Caki2 (cell line): ENCODE results near the gene CDSN. TPM values are rescaled to one million over a fixed set of nuclear protein-coding genes. Genes with fewer than 3 reads are reported as not detected.
"Not testable (repeated sequence)": the region's sequence is repeated elsewhere in the genome, so short reads cannot be mapped to it uniquely, and the experiment has no call there.

Experiments used
- DNase-seq: peaks from one replicate; pipeline ENCODE4 v3.0.0-alpha.2; 2015; ENCODE audit warnings: low read depth
- in situ Hi-C: cut with HindIII; loops from 2 replicates; pipeline ENCODE4 v1.10.0; 2016; ENCODE audit warnings: low sequenced_read_pairs, low pct_unique_long_range_greater_than_20kb, mixed read lengths
- total RNA-seq: library from RNA; depleted of rRNA; stranded (reverse); fragments of >200 nt; shearing (Covaris generic); gene quantifications from 2 replicates; pipeline ENCODE4 v1.2.3, GENCODE V29; 2014; ENCODE audit warnings: low replicate concordance; rRNA removed

The CDSN gene
- total RNA-seq, 1 experiment from 2014 or later = not detected

- DNase-seq, in situ Hi-C loops: not testable (repeated sequence)
Measured at GRCh38 chr6:31067028-31067427, 53.2 kb downstream of the CDSN start.

GRCh38 chr6:31065556-31065955 lies 54.7 kb downstream of the CDSN start:
- no peak for DNase-seq
- in situ Hi-C loops = no loop called here

Other genes starting within 250 kb of the CDSN start
- 182 and 197 TPM in 2 replicates for gene DDR1, start 235.9 kb downstream of the CDSN start, total RNA-seq
- gene GTF2H4, start 212.2 kb downstream of the CDSN start, total RNA-seq = 49.7 and 58.5 TPM in 2 replicates
- gene VARS2, start 206.2 kb downstream of the CDSN start, total RNA-seq = 29.5 and 43.7 TPM in 2 replicates
- gene SFTA2, start 188.3 kb downstream of the CDSN start, total RNA-seq = not detected in 2 replicates
- 0.24 TPM in 1 of 2 replicates, not detected in the other for gene MUCL3, start 179.5 kb downstream of the CDSN start, total RNA-seq
- not detected in 2 replicates for gene MUC21, start 136.7 kb downstream of the CDSN start, total RNA-seq
- not detected in 2 replicates for gene MUC22, start 110.0 kb downstream of the CDSN start, total RNA-seq
- not detected in 2 replicates for gene C6orf15, start 7.9 kb downstream of the CDSN start, total RNA-seq
- gene PSORS1C1, start 5.6 kb downstream of the CDSN start, total RNA-seq = 0.20 and 1.8 TPM in 2 replicates
- gene PSORS1C2, start 18.6 kb upstream of the CDSN start, total RNA-seq = not detected in 2 replicates
- 130 and 142 TPM in 2 replicates for gene CCHCR1, start 37.4 kb upstream of the CDSN start, total RNA-seq
- 34.9 and 37.6 TPM in 2 replicates for gene TCF19, start 38.1 kb upstream of the CDSN start, total RNA-seq
- 0.09 and 26.0 TPM in 2 replicates for gene POU5F1, start 50.2 kb upstream of the CDSN start, total RNA-seq
- gene HLA-C, start 151.6 kb upstream of the CDSN start, total RNA-seq = 934 and 946 TPM in 2 replicates
- 379 and 544 TPM in 2 replicates for gene HLA-B, start 236.7 kb upstream of the CDSN start, total RNA-seq